Ovary (tissue), 9 donors: ENCODE measurements around the gene LPAR1. TPM values are rescaled to one million over a fixed set of nuclear protein-coding genes. Genes with fewer than 3 reads are reported as not detected.

Experiments
- DNase-seq, 5 donors: peaks; one replicate each; pipeline ENCODE4 v3.0.0-alpha.2; 2019 to 2020
- H3K27ac ChIP-seq, 2 donors: fragments of 200-600 bp; one replicate each; pipeline versions ENCODE4 v1.5.1 to v1.8.0; 2019 to 2022
- H3K27me3 ChIP-seq: fragments of 200-600 bp; one replicate; pipeline ENCODE4 v1.8.0; 2022
- H3K36me3 ChIP-seq: fragments of 200-600 bp; sonication (generic); one replicate; pipeline ENCODE4 v1.5.1; 2019
- H3K4me1 ChIP-seq: one replicate; pipeline ENCODE4 v1.8.1; 2013; ENCODE audit warnings: mild to moderate bottlenecking, moderate library complexity; ENCODE audit not compliant: insufficient read depth
- H3K4me3 ChIP-seq: fragments of 200-600 bp; sonication (generic); one replicate; pipeline ENCODE4 v1.5.1; 2017
- H3K9me3 ChIP-seq, 2 donors: fragments of 200-600 bp in 1 of 2; sonication (generic) in 1 of 2; one replicate each; pipeline versions ENCODE4 v1.5.1 to v1.8.1; 2013 to 2019; ENCODE audit warnings: mild to moderate bottlenecking in 1 of 2, moderate library complexity in 1 of 2
- CTCF ChIP-seq, 3 donors: fragments of 450-650 bp in 2 of 3; fragments of 200-600 bp in 1 of 3; IDR thresholded peaks; one replicate each; pipeline versions ENCODE4 v1.5.1 to v1.8.0; 2016 to 2022; ENCODE audit warnings: antibody characterized with exemption in 3 of 3, mild to moderate bottlenecking in 1 of 3
- EP300 ChIP-seq: sonication (generic); formaldehyde crosslinking; IDR thresholded peaks from one replicate; pipeline ENCODE4 v1.6.1; 2017; ENCODE audit warnings: antibody characterized with exemption
- POLR2A ChIP-seq: fragments of 450-650 bp; IDR thresholded peaks from one replicate; pipeline ENCODE4 v1.6.1; 2017; ENCODE audit warnings: antibody characterized with exemption, mild to moderate bottlenecking, moderate library complexity
- WGBS, 3 donors: extraction: QIAGEN DNeasy Blood & Tissue Kit in 1 of 3; methylation state at CpG; one replicate each; pipeline versions ENCODE4 v1.1.5 to v1.1.7; 2013 to 2017; 5-methylcytosine and 5-hydroxymethylcytosine counted together
- intact Hi-C, 4 donors: fragments of 100-400 bp; cut with DNase I; formaldehyde crosslinking; loops; one replicate each; pipeline versions ENCODE4 v1.11.0 to v1.15.1; 2022 to 2023
- polyA plus RNA-seq, 2 donors: library from polyadenylated mRNA; stranded (reverse); fragments of 200-250 nt in 1 of 2; fragments of 350-450 nt in 1 of 2; fragmentation: Illumina TruSeq in 1 of 2; extraction: RNeasy Lipid Tissue Mini Kit (QIAGEN cat#74804) in 1 of 2; gene quantifications; one replicate each; pipeline ENCODE4 v1.2.3, GENCODE V29; 2013 to 2014
- total RNA-seq, 7 donors: library from RNA; depleted of rRNA in 2 of 7; stranded (reverse); fragments of >200 nt in 2 of 7; fragmentation: NEBNext Ultra II Directional in 3 of 7; extraction: Animal tissue kit (Norgen Biotek cat#: 25700) in 3 of 7; gene quantifications; one replicate each; pipeline versions ENCODE4 v1.1.0 to v1.2.4, GENCODE V29; 2016 to 2023
- donor health status: DM: no; HTN: no; CAD: no; lungs with moderate emphysema.
- donor health status: DM: no; HTN: no; CAD: no.
- donor health status: Bipolar disorder and iron deficiency.
- donor health status: DM: yes; HTN: yes; CAD: no.
- donor health status: DM: no; HTN: no; CAD: no.
- donor health status: DM: yes; HTN: yes; CAD: no.

The LPAR1 gene
- total and polyA plus RNA-seq, 9 donors, result 11.1 to 29.2 (median 18.4) TPM

DNA sequence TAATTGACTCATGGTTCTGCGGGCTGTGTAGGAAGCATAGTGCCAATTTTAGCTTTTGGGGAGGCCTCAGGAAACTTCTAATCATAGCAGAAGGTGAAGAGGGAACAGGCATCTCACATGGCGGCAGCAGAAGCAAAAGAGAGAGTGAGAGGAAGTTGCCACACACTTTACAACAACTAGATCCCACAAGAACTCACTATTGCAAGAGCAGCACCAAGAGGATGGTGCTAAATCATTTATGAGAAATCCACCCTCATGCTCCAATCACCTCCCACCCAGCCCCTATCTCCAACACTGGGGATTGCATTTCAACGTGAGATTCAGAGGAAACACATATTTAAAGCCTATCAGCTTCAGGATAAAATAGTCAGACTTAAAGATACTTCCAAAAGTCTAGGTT is 36.1 kb upstream of the LPAR1 start:
- intact Hi-C loops, result no loop called here
- Histone ChIP-seq H3K4me3 (no peak overlapping the region), H3K4me1 (no peaks in the 10 kb centered on the region), H3K36me3 (no peaks in the 10 kb centered on the region), H3K9me3 (no peaks in the 10 kb centered on the region), H3K27me3 (no peaks in the 10 kb centered on the region), H3K27ac (no peak overlapping the region)
- no peak for DNase-seq
- no peak for TF ChIP-seq POLR2A
- TF ChIP-seq CTCF (IDR thresholded peaks at IDR 0.05), result no peak
- TF ChIP-seq EP300, result no peak
- 82 to 94% (median 86%) methylated on average over 3 of the region's 3 CpGs for WGBS, 3 donors

DNA sequence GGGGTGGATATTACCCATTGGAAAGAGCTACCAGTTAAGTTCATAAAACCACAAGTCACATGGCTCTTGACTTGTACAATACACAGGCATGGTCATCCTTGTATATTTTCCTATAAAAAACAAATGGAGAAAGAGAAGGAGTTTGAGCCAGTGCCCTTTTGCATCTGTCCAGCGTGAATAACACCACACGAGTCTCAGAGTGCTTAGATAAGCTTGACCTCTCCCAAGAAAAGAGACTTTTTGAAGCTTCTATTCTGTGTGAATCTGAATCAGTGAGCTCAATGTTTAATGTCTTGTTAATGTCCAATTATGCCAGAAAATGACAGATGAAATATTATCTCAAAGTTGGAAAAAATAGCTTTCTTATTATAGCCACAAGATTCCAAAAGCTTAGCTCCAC is 30.9 kb upstream of the LPAR1 start:
- H3K36me3 ChIP-seq, result no peaks in the 10 kb centered on the region
- H3K27ac ChIP-seq, result no peak overlapping the region
- H3K9me3 ChIP-seq, result no peaks in the 10 kb centered on the region
- DNase-seq, result no peak
- no peak overlapping the region for H3K4me3 ChIP-seq
- intact Hi-C loops, result no loop called here
- no peaks in the 10 kb centered on the region for H3K27me3 ChIP-seq
- TF ChIP-seq EP300, result no peak
- no peak for TF ChIP-seq CTCF (IDR thresholded peaks at IDR 0.05)
- TF ChIP-seq POLR2A, result no peak
- peaks cover 5% of the 10 kb centered on the region for H3K4me1 ChIP-seq
- WGBS, 3 donors, result 17 to 35% (median 22%) methylated on average over 2 of the region's 2 CpGs

DNA sequence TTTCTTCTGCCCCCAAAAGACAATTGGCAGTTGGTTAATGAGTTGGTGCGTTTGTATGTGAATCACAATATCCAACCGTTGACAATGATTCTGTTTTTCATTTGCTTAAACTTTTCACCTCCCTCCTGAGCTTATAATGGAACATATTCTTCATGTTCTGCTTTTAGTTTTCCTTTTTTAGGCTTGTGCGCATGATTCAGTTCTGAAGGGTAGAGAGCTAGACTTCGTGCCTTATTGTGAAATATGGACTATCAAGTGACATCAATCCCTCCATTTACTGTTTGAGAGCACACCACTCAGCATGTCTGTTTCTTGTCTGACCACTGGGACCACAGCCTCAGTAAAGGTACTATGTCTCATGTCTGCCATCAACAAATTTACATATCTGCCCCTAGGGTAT is 30.5 kb upstream of the LPAR1 start:
- Histone ChIP-seq H3K27ac (no peak overlapping the region), H3K27me3 (no peaks in the 10 kb centered on the region), H3K9me3 (no peaks in the 10 kb centered on the region), H3K36me3 (no peaks in the 10 kb centered on the region), H3K4me3 (no peak overlapping the region), H3K4me1 (peaks cover 5% of the 10 kb centered on the region)
- intact Hi-C loops, result no loop called here
- TF ChIP-seq EP300, result no peak
- TF ChIP-seq POLR2A, result no peak
- TF ChIP-seq CTCF (IDR thresholded peaks at IDR 0.05), result no peak
- no peak for DNase-seq
- 64 to 85% (median 78%) methylated on average over 4 of the region's 4 CpGs for WGBS, 3 donors

DNA sequence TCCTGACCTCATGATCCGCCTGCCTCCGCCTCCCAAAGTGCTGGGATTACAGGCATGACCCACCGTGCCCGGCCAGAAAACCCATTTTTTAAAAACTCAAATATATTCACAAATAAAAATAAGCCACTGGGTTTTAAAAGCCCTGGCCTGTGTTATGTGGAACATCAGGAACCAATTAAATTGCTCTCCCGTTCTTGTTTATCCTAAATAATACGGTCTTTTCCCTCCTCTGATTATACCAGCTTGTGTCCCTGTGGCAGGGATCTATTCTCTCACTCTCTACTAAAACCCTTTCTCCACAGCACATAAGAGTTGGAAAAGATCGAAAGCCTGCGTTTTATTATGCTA is 30.1 kb upstream of the LPAR1 start:
- DNase-seq, result no peak
- Histone ChIP-seq H3K4me3 (no peak overlapping the region), H3K4me1 (peaks cover 5% of the 10 kb centered on the region), H3K9me3 (no peaks in the 10 kb centered on the region), H3K27me3 (no peaks in the 10 kb centered on the region), H3K27ac (no peak overlapping the region), H3K36me3 (no peaks in the 10 kb centered on the region)
- intact Hi-C loops, result no loop called here
- TF ChIP-seq EP300 (no peak), CTCF (IDR thresholded peaks at IDR 0.05) (no peak), POLR2A (no peak)
- whole genome bisulfite sequencing, 3 donors, result 85 to 90% (median 90%) methylated on average over 8 of the region's 8 CpGs

DNA sequence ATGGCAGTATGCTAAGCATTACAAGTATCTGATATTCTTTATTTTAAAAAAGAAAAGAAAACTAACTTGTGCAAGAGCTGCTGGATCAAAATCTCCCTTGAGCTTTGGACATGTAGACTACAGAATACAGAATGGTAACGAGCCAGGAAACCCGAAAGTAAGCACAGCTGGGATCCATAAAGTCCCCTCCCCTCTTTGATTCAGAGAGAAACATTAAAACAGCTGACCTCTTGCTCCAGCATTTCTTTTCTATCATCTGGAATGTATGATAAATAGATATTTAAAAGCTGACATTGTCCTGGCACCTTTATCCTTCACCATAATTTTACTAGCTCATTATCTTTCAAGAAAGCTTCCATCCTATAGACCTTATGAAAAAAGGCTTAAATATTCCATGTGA is 28.2 kb upstream of the LPAR1 start:
- Histone ChIP-seq H3K27ac (no peak overlapping the region), H3K27me3 (no peaks in the 10 kb centered on the region), H3K4me3 (no peak overlapping the region), H3K4me1 (peaks cover 5% of the 10 kb centered on the region), H3K9me3 (no peaks in the 10 kb centered on the region), H3K36me3 (no peaks in the 10 kb centered on the region)
- DNase-seq, result no peak
- no peak for TF ChIP-seq CTCF (IDR thresholded peaks at IDR 0.05)
- no peak for TF ChIP-seq POLR2A
- no peak for TF ChIP-seq EP300
- WGBS, 3 donors, result 7% methylated on average over 2 of the region's 2 CpGs
- intact Hi-C loops, result no loop called here
